ENCODE measurements around the gene EXD3.

EXD3 gene

GRCh38 chr9:137303893-137304382 lies 119.0 kb downstream of the EXD3 start:
- FAIRE-seq (no peak), DNase-seq (ENCODE audit: insufficient read length, low spot score) (no peak)
- no peak for TF ChIP-seq CTCF (IDR thresholded peaks at IDR 0.05; ENCODE audit: insufficient read depth, missing control alignments)

DNA sequence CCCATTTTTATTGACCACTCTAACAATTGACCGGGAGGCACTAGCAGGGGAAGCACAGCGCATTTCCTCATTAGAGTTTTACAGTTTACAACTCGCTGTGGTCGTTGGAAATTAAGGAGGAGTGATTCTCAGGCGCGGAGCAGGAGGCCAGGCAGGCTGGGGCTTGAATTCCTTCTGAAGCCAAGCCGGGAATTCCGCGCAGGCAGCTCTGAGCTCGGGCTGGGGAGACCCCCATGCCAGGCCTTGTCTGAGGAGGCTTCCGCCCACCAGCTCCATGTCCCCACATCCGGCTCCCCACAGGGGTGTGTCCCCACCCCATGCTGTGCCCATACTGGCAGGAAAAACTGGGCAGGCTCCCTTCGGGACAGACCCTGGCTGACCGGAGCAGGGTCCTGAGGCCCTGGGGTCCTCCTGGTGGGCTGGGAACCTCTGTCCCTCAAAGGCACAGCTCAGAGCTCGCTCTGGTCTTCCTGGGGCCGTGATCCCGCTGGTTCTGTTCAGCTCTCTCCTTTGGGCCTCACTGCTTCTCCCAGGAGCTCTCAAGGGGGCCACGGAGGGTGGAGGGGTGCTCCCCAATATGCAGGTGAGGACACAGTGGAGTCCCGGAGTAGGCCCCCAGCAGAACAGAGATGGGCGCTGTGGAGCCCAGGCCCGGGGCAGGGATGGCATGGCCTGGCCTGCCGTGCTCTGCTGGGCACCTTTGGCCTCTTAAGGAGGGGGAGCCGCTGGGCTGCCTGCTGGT lies 119.6 kb downstream of the EXD3 start:
- TF ChIP-seq CTCF (IDR thresholded peaks at IDR 0.05; ENCODE audit: insufficient read depth, missing control alignments): no peak
- no peak for FAIRE-seq
- DNase-seq (ENCODE audit: insufficient read length, low spot score): no peak

GRCh38 chr9:137302449-137303150 lies 120.4 kb downstream of the EXD3 start:
- no peak for TF ChIP-seq CTCF (IDR thresholded peaks at IDR 0.05; ENCODE audit: insufficient read depth, missing control alignments)
- no peak for DNase-seq (ENCODE audit: insufficient read length, low spot score)
- FAIRE-seq: no peak

DNA sequence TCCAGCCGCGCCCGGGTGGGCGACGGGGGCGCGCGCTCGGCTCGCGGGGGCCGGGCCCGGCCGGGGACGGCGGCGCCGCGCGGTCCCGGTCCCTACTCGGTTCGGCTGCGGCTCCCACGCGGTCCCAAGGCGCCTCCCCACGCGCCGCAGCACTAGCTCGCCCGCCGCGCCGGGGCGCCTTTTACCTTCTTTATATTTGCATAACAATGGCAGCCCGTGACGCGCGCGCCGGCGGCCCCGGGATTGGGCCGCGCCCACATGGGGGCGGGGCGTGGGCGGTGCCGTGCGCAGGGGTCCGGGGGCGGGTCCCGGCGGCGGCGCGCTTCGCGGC lies 120.9 kb downstream of the EXD3 start, which contains the start of gene NRARP:
Gene NRARP, minus strand, starts transcription at position 154 of the 331 bp plus-strand sequence. CDS start 343 bp downstream, outside the sequence.
- peak; percentile 92 for DNase-seq (ENCODE audit: insufficient read length, low spot score)
- no peak for FAIRE-seq
- TF ChIP-seq CTCF (IDR thresholded peaks at IDR 0.05; ENCODE audit: insufficient read depth, missing control alignments): no peak

DNA sequence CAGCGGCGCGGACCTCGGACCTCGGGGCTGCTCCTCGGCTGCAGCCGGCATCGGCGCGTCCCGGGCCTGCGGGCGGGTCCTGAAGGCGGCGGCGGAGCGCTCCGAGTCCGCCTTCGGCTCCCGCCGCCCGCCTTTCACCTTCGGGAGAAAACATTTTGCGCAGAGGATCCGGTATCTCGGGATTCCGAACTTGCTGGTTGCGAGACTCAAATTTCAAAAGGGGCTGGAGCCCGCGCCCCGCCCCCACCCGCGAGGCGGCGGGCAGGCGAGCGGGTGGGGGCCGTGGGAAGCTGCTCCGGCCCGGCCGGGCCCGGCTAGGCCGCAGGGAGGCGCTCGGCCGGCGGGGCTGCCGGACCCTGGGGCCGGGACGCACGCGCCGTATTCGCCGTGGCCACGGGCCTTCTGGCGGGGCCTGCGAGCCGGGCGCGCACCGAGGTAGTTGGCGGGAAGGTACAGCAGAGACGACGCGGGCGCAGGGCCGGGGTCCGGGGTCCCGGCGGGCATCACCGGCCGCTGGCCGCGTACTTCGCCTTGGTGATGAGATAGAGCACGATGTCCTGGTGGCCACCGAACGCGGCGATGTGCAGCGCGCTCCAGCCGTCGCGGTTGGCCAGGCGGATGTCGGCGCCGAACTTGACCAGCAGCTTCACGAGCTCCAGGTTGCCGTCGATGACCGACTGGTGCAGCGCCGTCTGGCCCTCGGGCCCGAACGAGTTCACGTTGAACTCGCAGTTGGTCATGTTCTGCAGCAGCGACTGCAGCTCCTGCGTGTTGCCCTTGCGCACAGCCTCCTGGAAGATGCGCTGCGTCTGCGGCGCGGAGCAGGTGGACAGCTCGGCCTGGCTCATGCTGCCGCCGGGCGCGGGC lies 121.6 kb downstream of the EXD3 start:
- no peak for DNase-seq (ENCODE audit: insufficient read length, low spot score)
- peak; percentile 6 for TF ChIP-seq CTCF (IDR thresholded peaks at IDR 0.05; ENCODE audit: insufficient read depth, missing control alignments)
- FAIRE-seq: no peak

DNA sequence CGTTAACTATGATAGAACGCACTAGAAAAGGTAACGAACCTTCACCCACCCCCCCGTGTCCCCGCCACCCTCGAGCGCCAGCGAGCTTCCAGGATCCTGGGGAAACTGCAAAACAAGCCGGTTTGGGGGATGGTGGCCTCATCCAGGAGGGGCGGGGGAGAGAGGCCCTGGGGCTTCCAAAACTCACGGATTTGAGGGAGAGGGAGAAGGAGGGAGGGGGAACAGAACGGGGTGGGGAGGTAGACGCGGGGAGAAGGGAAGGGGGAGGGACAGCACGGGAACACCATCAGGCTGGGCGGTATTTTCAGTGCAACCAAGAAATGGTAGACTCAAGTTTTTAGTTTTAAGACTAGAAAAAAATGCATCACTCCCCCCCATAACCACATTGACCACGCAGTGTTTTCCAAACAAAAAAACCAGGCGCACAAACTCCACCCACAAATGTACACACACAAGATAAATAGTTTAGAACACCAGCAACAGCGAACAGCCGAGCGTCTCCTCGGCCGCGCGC lies 122.3 kb downstream of the EXD3 start:
- FAIRE-seq: no peak

More for the DNA sequence above, 122.3 kb downstream of the EXD3 start:
- TF ChIP-seq CTCF (IDR thresholded peaks at IDR 0.05; ENCODE audit: insufficient read depth, missing control alignments): no peak
- DNase-seq (ENCODE audit: insufficient read length, low spot score): no peak
